Activated naive CD8-positive, alpha-beta T cell treated with anti-CD3 and anti-CD28 coated beads, Interleukin-2, amount 10 ng/mL, durations not matched to agents 7 days and 5 days (primary cell): ENCODE results near the gene CACHD1. TPM values are rescaled to one million over a fixed set of nuclear protein-coding genes. Genes with fewer than 3 reads are reported as not detected.
A peak's percentile ranks its signal among the peaks of the same experiment; 100 is the strongest.
"Not testable (repeated sequence)": the region's sequence is repeated elsewhere in the genome, so short reads cannot be mapped to it uniquely, and the experiment has no call there.

Source experiments
- ATAC-seq: fragments of 150-1000 bp; cut with Tn5 transposase; one replicate; pipeline ENCODE4 v1.10.0; 2021; ENCODE audit warnings: low read depth, moderate library complexity
- POLR2A ChIA-PET: fragments of 350-600 bp; sonication (Branson Sonifier 250); formaldehyde crosslinking; loops from one replicate; lab custom pipeline; 2021; ENCODE audit warnings: antibody characterized with exemption; lab: Charles Lee
- DNase-seq: peaks from one replicate; pipeline ENCODE4 v3.0.0; 2021
- H3K27ac Mint-ChIP-seq: one replicate; pipeline ENCODE4 v1.8.0; 2022; ENCODE audit warnings: mild to moderate bottlenecking, mixed read lengths
- H3K27me3 Mint-ChIP-seq: one replicate; pipeline ENCODE4 v1.8.0; 2022; ENCODE audit warnings: mild to moderate bottlenecking, moderate library complexity, mixed read lengths
- H3K36me3 Mint-ChIP-seq: one replicate; pipeline ENCODE4 v1.8.0; 2021; ENCODE audit warnings: mild to moderate bottlenecking, mixed read lengths
- H3K4me1 Mint-ChIP-seq: one replicate; pipeline ENCODE4 v1.8.0; 2021; ENCODE audit warnings: mixed read lengths
- H3K4me3 Mint-ChIP-seq: one replicate; pipeline ENCODE4 v1.8.0; 2022; ENCODE audit warnings: mild to moderate bottlenecking, moderate library complexity, mixed read lengths
- H3K9me3 Mint-ChIP-seq: one replicate; pipeline ENCODE4 v1.8.0; 2021; ENCODE audit warnings: mixed read lengths
- total RNA-seq, 2 experiments: library from RNA; stranded (reverse); gene quantifications; one replicate each; pipeline ENCODE4 v1.2.3, GENCODE V29; 2021

Gene CACHD1
- total RNA-seq, 2 experiments from 2014 or later = 0.82 to 0.91 TPM

DNA sequence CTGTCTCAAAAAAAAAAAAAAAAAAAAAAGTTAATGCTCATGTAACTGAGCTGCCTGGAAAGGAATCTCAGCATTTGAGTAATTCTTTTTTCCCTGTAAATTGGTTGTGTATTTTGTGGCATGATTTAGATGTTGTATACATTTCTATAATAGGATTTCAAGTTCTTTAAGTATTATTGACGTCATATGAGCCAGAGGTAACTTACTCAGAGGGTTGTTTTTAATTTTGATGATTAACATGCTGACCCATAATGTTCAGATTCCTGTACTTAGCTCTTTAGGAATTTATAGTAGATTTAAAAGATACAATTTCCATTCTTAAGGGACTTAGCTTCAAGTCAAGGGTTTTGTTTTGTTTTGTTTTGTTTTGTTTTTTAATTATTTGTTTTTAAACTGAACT, 120.4 kb downstream of the CACHD1 start:
- Mint-ChIP-seq H3K4me3 (no peak overlapping the region), H3K27me3 (no peaks in the 10 kb centered on the region), H3K9me3 (no peaks in the 10 kb centered on the region), H3K36me3 (no peaks in the 10 kb centered on the region), H3K4me1 (peaks cover 7% of the 10 kb centered on the region), H3K27ac (no peak overlapping the region)
- ATAC-seq (no peak), DNase-seq (no peak)
- POLR2A ChIA-PET = interaction anchor here (0.6 kb wide), 1 partner anchor 39 kb away, joined by 4 read pairs; no protein-coding TSS in a partner anchor

DNA sequence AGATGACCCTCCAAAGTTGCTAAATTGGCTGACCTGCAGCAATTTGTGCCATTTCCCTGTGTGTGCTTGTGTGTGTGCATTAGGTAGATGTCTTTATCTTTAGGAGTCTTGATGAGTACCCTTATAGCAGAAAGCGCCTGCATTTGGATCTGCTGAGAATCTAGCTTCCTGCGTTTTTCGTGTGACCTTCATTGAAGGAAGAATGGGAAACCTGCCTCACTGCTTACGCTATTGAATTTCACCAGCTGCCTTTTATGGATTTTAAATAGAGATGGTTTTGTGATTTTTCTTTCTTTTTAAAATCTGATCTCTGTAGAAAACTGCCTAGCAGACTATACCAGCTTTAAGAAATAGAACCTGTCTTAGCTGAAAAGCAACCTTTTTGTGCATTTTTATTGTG, 124.5 kb downstream of the CACHD1 start:
- Mint-ChIP-seq H3K4me3 (no peak overlapping the region), H3K9me3 (no peaks in the 10 kb centered on the region), H3K27me3 (peaks cover 2% of the 10 kb centered on the region), H3K36me3 (no peaks in the 10 kb centered on the region), H3K27ac (no peak overlapping the region), H3K4me1 (no peaks in the 10 kb centered on the region)
- no peak for DNase-seq
- POLR2A ChIA-PET = no interaction called here
- ATAC-seq = no peak

DNA sequence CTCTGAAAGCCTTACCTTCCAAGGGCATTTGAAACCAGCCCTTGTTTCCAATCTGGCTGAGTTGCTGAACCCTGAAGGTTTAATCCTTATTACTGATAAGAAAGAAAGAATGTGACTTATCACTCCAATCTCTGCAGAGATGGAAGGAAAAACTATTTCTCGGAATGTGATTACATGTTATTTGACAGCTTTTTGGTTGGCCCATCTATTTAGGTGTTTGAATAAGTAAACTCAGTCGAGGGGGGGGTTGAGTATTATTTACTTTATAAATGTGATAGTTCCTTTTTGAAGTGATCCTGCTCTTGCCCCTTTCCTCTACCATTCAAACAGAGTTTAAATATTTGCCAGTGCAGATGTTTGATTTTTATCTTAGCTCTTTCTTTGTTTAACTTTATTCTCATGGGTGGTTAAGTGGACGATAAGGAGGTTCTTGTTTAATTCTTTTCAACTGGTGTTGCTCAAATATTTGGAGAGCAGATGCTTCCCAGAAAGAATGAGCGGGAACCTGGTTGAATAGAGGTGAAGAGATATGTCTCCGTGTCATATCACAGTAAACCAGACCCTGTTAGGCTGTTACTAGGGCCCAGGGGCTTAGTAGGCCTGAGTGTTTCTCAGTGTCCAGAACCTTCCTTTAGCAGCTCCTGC, 126.1 kb downstream of the CACHD1 start:
- POLR2A ChIA-PET = no interaction called here

DNA sequence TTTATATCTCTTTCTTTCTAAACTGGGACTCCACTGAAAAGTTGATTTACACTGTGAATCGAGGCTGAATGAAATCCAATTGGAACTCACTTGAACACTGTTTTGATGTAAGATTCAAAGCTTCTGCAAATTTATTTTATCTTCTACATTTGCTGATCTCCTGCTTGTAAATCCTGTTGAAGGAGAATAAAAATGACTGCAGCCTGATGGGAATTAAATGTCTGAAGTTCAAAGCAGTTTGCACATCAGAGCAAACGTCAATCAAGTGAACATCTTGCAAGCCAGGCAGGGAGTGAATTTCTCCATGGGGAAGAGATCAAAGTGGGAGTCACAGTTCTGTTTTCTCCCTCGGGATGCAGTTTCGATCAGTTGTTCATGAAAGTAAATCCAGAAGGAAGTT, 127.2 kb downstream of the CACHD1 start:
- ATAC-seq = no peak
- H3K27me3 Mint-ChIP-seq = peaks cover 4% of the 10 kb centered on the region
- H3K4me3 Mint-ChIP-seq = no peak overlapping the region
- no peaks in the 10 kb centered on the region for H3K36me3 Mint-ChIP-seq
- no peaks in the 10 kb centered on the region for H3K9me3 Mint-ChIP-seq
- no peaks in the 10 kb centered on the region for H3K4me1 Mint-ChIP-seq
- POLR2A ChIA-PET = no interaction called here
- H3K27ac Mint-ChIP-seq = no peak overlapping the region
- no peak for DNase-seq

More for the DNA sequence above, 126.1 kb downstream of the CACHD1 start:
- ATAC-seq (no peak), DNase-seq (no peak)
- Mint-ChIP-seq H3K27ac (no peak overlapping the region), H3K27me3 (peaks cover 4% of the 10 kb centered on the region), H3K9me3 (no peaks in the 10 kb centered on the region), H3K36me3 (no peaks in the 10 kb centered on the region), H3K4me3 (no peak overlapping the region), H3K4me1 (no peaks in the 10 kb centered on the region)

DNA sequence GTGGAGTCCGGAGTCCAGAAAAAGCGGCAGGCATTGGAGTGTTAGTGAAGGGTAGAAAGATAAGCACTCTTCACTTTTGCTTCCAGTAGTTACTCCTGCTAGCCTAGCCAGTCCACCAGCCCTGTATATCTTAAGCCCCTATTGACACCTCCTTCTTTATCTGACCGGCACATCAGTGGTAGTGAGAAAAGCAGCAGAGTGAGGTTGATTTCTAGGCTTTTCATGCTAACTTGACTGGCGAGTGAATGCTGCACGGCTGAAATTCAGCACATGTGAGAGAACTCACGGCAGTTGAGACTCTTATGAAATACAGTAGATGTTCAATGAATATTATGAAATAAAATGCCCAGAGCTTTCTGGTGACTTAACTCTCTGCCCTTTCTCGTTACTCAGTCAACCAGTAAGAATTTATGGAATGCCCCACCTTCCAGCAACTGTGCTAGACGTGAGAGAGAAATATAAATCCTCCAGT, 128.2 kb downstream of the CACHD1 start:
- Mint-ChIP-seq H3K27ac (no peak overlapping the region), H3K4me1 (no peaks in the 10 kb centered on the region), H3K27me3 (peaks cover 4% of the 10 kb centered on the region), H3K36me3 (no peaks in the 10 kb centered on the region), H3K4me3 (no peak overlapping the region), H3K9me3 (no peaks in the 10 kb centered on the region)
- ATAC-seq (no peak), DNase-seq (no peak)
- POLR2A ChIA-PET = no interaction called here

DNA sequence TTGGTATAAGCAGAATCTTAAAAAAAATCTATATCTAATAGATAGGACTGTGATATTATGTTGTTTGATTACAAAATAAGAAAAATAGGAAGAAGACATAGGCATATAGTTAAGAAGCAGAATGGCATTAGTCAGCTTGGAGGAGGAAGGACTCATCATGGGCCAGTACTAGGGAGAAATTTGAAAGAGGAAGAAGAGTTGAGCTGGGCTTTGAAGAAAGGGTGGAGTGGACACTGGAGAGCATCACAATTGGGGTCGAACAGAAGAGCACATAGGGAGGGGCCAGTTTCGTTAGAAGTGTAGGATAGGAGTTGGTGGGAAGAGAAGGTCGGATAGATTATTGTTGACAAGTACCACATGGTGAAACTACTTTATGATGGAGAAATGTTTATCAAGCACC, 129.3 kb downstream of the CACHD1 start:
- Mint-ChIP-seq H3K4me1 (no peaks in the 10 kb centered on the region), H3K4me3 (no peak overlapping the region), H3K36me3 (peaks cover 2% of the 10 kb centered on the region), H3K27ac (no peak overlapping the region), H3K27me3 (peaks cover 4% of the 10 kb centered on the region), H3K9me3 (no peaks in the 10 kb centered on the region)
- ATAC-seq = no peak
- POLR2A ChIA-PET = no interaction called here
- no peak for DNase-seq

DNA sequence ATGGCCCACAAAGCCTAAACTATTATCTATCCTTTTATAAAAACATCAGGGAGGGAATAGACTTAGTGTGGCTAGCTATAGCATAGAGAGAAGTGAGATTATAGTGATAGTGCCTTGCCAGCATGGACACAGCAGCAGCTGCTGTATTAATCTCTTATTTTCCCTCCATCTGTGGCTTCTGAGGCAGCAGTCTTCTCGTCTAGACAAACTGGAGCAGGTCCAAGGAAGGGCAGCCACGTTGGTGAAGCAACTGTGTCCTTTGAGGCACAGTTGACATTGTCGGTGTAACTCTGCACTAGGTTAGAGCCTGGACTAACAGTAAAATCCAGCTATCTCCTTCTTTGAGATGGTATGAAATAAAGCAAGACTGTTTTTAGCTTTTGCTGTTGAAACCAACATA, 131.3 kb downstream of the CACHD1 start:
- ATAC-seq = no peak

DNA sequence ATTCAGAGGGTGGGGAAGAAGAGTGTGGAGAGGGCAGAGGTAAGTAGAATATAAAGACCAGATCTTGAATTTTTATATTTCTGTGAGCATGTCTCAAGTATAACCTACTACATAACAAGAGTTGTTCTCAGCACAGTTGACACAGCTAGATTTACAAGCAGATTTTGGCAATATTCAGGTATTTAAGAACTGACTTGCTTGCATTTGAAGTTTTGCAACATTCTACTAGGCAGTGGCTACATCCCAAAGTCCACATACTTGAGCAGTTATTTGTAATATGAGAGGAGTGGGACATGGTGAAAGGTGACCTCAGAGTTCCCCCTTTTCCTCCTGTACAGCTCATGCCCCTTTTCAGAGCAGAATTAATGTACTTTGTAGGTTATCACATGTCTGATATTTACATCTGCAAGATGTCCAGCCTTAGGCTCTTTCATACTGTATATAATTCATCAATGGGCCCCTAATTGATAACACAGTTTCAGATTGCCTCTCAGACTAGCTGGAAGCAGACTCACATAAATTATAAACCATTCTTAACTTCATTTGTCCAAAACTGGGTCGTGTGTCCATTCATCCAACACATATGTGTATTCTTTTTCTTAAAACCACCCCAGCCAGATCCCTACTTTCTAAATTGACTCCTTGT, 138.2 kb downstream of the CACHD1 start:
- POLR2A ChIA-PET = no interaction called here
- Mint-ChIP-seq H3K36me3 (peaks cover 9% of the 10 kb centered on the region), H3K9me3 (peaks cover 8% of the 10 kb centered on the region), H3K27me3 (no peaks in the 10 kb centered on the region), H3K4me1 (no peaks in the 10 kb centered on the region), H3K27ac (no peak overlapping the region), H3K4me3 (no peak overlapping the region)
- no peak for DNase-seq
- no peak for ATAC-seq

More for the DNA sequence above, 131.3 kb downstream of the CACHD1 start:
- Mint-ChIP-seq H3K4me1 (no peaks in the 10 kb centered on the region), H3K27me3 (peaks cover 4% of the 10 kb centered on the region), H3K27ac (no peak overlapping the region), H3K4me3 (no peak overlapping the region), H3K36me3 (peaks cover 2% of the 10 kb centered on the region), H3K9me3 (no peaks in the 10 kb centered on the region)
- POLR2A ChIA-PET = no interaction called here
- DNase-seq = no peak

DNA sequence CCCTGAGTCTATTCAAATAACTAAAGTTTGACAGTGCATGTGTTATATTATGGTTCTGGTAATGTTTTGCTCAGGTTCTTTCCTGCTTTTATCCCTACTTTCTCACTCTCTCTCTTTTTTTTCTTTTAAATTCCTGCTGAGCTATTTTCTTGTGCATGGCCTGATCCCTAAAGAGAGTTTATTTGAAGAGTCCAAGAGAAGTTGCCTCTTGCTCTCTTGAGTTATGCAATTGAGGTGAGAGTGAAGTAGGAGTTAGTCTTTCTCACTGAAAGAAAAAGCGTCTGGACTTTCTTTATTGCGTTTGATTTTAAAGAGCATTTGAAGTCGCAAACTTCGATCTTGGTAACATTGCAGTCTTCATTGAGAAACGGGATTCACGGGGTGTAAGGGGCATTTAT, 138.7 kb downstream of the CACHD1 start:
- no peaks in the 10 kb centered on the region for H3K4me1 Mint-ChIP-seq
- DNase-seq = no peak
- H3K27ac Mint-ChIP-seq = no peak overlapping the region
- peaks cover 9% of the 10 kb centered on the region for H3K9me3 Mint-ChIP-seq
- H3K4me3 Mint-ChIP-seq = no peak overlapping the region
- no peaks in the 10 kb centered on the region for H3K27me3 Mint-ChIP-seq
- ATAC-seq = no peak
- H3K36me3 Mint-ChIP-seq = peaks cover 9% of the 10 kb centered on the region
- POLR2A ChIA-PET = no interaction called here

DNA sequence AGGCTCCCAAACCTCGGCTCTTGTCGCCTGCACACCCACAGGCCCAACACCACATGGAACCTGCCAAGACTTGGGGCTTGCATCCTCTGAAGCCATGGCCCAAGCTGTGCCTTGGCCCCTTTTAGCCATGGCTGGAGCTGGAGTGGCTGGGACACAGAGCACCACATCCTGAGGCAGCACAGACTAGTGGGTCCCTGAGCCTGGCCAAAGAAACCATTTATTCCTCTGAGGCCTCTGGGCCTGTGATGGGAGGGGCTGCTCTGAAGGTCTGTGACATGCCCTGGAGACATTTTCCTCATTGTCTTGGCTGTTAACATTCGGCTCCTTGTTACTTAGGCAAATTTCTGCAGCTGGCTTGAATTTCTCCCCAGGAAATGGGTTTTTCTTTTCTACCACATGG, 141.0 kb downstream of the CACHD1 start:
- DNase-seq, ATAC-seq, H3K27ac Mint-ChIP-seq, H3K4me1 Mint-ChIP-seq, H3K4me3 Mint-ChIP-seq, POLR2A ChIA-PET, H3K27me3 Mint-ChIP-seq: not testable (repeated sequence)
- Mint-ChIP-seq H3K9me3 (peaks cover 13% of the 10 kb centered on the region), H3K36me3 (peaks cover 14% of the 10 kb centered on the region)

DNA sequence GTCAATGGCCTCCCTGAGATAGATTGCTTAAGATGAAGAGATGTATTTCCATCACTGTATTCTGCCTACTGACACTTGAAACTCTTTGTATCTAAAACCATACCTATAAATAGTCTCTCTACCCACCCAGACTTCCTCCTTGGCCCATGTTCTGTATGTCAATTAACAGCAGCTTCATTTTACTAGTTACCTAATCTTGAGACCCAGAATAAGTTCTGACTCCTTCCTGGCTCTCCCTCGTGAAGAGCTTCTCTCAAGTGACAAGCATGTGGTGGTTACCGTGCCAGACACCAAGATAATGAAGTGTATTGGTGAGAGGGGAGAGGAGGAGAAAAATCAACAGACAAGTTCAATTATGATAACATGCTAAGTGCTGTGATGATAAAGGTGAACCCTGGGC, 146.1 kb downstream of the CACHD1 start:
- no peak overlapping the region for H3K27ac Mint-ChIP-seq
- H3K4me3 Mint-ChIP-seq = peak overlapping the region; percentile 1
- H3K4me1 Mint-ChIP-seq = peaks cover 13% of the 10 kb centered on the region
- H3K36me3 Mint-ChIP-seq = peaks cover 19% of the 10 kb centered on the region
- H3K27me3 Mint-ChIP-seq = no peaks in the 10 kb centered on the region
- DNase-seq = no peak
- ATAC-seq = peak; percentile 45
- peaks cover 12% of the 10 kb centered on the region for H3K9me3 Mint-ChIP-seq
- POLR2A ChIA-PET = no interaction called here

DNA sequence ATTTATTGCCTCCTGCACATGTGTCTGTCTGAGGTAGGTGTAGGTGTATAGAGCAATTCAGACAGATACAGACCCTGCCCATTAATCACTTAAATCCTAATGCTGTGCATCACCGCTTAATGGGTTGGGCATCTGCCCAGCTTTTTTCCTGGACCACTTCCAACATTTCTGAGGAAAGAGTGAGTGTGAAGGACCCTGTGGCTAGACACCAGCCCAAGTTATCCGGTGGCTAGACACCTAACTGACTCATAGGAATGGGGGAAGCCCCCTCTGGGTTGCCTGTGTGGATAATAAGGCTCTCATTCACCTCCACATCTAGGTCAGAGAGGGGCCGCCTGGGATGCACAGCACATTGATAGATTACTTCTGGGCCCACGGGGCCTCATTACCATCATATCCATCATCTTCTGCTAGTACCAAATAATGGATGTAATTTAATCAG, 153.8 kb downstream of the CACHD1 start:
- Mint-ChIP-seq H3K9me3 (no peaks in the 10 kb centered on the region), H3K4me3 (no peak overlapping the region), H3K27me3 (no peaks in the 10 kb centered on the region), H3K27ac (no peak overlapping the region), H3K36me3 (no peaks in the 10 kb centered on the region), H3K4me1 (peaks cover 7% of the 10 kb centered on the region)
- DNase-seq = no peak
- POLR2A ChIA-PET = no interaction called here
- ATAC-seq = no peak

DNA sequence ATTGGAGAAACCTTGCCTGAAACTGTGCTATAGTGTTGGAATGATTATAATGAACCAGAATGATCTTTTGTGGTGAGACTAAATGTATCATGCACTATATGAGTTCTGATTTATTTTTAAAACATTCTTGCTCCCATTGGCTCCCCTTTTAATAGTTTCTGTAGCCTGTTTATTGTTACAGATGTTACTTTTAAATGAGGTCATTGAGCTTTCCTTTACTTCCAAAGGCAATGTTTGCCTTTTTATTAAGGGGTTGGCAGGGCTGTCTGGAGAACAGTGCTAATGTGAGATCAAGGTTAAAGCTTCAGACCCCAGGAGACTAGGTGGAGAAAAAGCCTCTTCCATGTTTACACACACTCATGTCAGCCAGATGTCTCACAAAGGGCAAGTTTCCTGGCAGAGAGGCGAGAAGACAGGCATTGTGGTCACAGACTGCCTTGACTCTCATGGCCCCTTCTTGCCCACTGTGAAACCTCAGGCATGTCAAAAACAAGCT, 154.3 kb downstream of the CACHD1 start:
- Mint-ChIP-seq H3K36me3 (no peaks in the 10 kb centered on the region), H3K4me1 (peaks cover 7% of the 10 kb centered on the region), H3K4me3 (no peak overlapping the region), H3K27me3 (no peaks in the 10 kb centered on the region), H3K9me3 (no peaks in the 10 kb centered on the region), H3K27ac (no peak overlapping the region)
- DNase-seq (no peak), ATAC-seq (peak; percentile 61)
- POLR2A ChIA-PET = no interaction called here

DNA sequence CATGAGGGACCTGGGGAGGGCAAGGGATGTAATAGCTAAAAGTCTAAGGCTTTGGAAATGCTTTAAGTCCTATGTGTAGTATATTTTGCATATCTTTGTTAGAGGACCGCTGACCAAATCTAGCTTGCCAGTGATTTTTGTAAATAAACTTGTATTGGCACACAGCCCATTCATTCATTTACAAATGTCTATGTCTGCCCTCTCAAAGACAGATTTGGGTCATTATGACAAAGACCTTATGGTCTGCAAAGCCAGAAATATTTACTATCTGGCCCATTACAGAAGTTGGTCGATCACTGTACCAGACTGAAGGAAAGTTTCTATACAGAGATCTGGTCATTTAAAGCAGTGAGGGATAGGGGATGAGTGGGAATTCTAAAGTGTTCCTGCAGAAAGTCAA, 154.9 kb downstream of the CACHD1 start:
- Mint-ChIP-seq H3K27ac (no peak overlapping the region), H3K4me3 (no peak overlapping the region), H3K27me3 (no peaks in the 10 kb centered on the region), H3K4me1 (peaks cover 7% of the 10 kb centered on the region), H3K9me3 (no peaks in the 10 kb centered on the region), H3K36me3 (no peaks in the 10 kb centered on the region)
- POLR2A ChIA-PET = no interaction called here
- DNase-seq (no peak), ATAC-seq (no peak)
